Measurements from ENCODE around the gene OR6V1. TPM values are rescaled to one million over a fixed set of nuclear protein-coding genes. Genes with fewer than 3 reads are reported as not detected.
"Not testable (repeated sequence)": the region's sequence is repeated elsewhere in the genome, so short reads cannot be mapped to it uniquely, and the experiment has no call there.

The OR6V1 gene
- total RNA-seq, 1 experiment from 2014 or later: not detected

DNA sequence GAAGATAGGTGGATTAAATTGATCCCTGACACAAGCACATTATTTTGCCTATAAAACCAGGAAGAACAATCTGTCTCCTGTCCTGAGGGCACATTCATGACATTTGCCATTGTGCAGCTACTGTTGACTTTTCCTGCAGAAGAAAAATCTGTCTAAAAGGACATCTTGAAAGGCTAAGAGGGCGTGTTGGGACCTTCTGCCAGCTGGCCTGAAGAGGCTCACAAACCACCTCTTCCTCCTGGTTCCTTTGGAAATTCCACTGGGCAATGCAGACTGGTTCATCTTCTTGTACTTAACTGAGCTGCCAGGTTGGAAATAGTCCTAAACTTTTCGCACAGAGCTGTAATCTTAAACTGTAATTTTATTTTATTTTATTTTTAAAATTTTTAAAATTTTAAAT, 44.0 kb downstream of the OR6V1 start:
- no peak overlapping the region for H3K27ac ChIP-seq (ENCODE audit: low read depth, low read length, poor library complexity, severe bottlenecking)
- no peak for DNase-seq (ENCODE audit: low spot score)
- H3K27me3 ChIP-seq (replicated peaks; ENCODE audit: insufficient read depth, low read depth, low read length, poor library complexity): no peaks in the 10 kb centered on the region
- no peak overlapping the region for H3K4me3 ChIP-seq (ENCODE audit: low read depth, low read length, poor library complexity, severe bottlenecking)
- no TSS peak for BruUV-seq (replicated peaks)
- ChIA-PET POLR2A (ENCODE audit: low non-redundant PET) (no interaction called here), CTCF (no interaction called here)
- H3K36me3 ChIP-seq (ENCODE audit: insufficient read depth, low read length, poor library complexity, severe bottlenecking): no peaks in the 10 kb centered on the region
- no peaks in the 10 kb centered on the region for H3K4me1 ChIP-seq (ENCODE audit: insufficient read depth, low read length, poor library complexity, severe bottlenecking)
- H3K9me3 ChIP-seq (ENCODE audit: low read depth, low read length, poor library complexity, severe bottlenecking): no peaks in the 10 kb centered on the region
- TF ChIP-seq, protein P1, sequence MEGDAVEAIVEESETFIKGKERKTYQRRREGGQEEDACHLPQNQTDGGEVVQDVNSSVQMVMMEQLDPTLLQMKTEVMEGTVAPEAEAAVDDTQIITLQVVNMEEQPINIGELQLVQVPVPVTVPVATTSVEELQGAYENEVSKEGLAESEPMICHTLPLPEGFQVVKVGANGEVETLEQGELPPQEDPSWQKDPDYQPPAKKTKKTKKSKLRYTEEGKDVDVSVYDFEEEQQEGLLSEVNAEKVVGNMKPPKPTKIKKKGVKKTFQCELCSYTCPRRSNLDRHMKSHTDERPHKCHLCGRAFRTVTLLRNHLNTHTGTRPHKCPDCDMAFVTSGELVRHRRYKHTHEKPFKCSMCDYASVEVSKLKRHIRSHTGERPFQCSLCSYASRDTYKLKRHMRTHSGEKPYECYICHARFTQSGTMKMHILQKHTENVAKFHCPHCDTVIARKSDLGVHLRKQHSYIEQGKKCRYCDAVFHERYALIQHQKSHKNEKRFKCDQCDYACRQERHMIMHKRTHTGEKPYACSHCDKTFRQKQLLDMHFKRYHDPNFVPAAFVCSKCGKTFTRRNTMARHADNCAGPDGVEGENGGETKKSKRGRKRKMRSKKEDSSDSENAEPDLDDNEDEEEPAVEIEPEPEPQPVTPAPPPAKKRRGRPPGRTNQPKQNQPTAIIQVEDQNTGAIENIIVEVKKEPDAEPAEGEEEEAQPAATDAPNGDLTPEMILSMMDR (conservative IDR thresholded peaks at IDR 0.05; ENCODE audit: low read depth, low read length): no peak
- no peak for TF ChIP-seq EZH2 (IDR thresholded peaks at IDR 0.05; ENCODE audit: borderline replicate concordance, low read depth, low read length, poor library complexity, severe bottlenecking)
- intact Hi-C loops (cut with micrococcal nuclease; ENCODE audit: unreplicated experiment): no loop called here

DNA sequence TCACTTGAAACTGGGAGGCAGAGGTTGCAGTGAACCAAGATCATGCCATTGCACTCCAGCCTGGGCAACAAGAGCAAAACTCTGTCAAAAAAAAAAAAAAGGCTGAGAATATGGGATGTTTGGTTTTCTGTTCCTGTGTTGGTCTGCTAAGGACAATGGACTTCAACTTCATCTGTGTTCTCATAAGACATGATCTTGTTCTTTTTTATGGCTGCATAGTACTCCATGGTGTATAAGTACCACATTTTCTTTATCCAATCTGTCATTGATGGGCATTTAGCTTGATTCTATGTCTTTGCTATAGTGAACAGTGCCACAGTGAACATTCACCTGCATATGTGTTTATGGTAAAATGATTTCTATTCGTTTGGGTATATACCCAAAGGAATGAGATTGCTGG, 47.4 kb downstream of the OR6V1 start:
- H3K9me3 ChIP-seq (ENCODE audit: low read depth, low read length, poor library complexity, severe bottlenecking); H3K36me3 ChIP-seq (ENCODE audit: insufficient read depth, low read length, poor library complexity, severe bottlenecking); DNase-seq (ENCODE audit: low spot score); H3K4me1 ChIP-seq (ENCODE audit: insufficient read depth, low read length, poor library complexity, severe bottlenecking); CTCF ChIA-PET; POLR2A ChIA-PET (ENCODE audit: low non-redundant PET); H3K4me3 ChIP-seq (ENCODE audit: low read depth, low read length, poor library complexity, severe bottlenecking); intact Hi-C loops (cut with micrococcal nuclease; ENCODE audit: unreplicated experiment); H3K27ac ChIP-seq (ENCODE audit: low read depth, low read length, poor library complexity, severe bottlenecking); BruUV-seq (replicated peaks); H3K27me3 ChIP-seq (replicated peaks; ENCODE audit: insufficient read depth, low read depth, low read length, poor library complexity): not testable (repeated sequence)

Other genes starting within 250 kb of the OR6V1 start
- 0.22 and 0.49 TPM in 2 replicates for gene EPHB6, start 197.3 kb upstream of the OR6V1 start, total RNA-seq (2021)
- not detected in 2 replicates for gene TRPV6, start 166.6 kb upstream of the OR6V1 start, total RNA-seq (2021)
- gene TRPV5, start 118.6 kb upstream of the OR6V1 start, total RNA-seq (2021): not detected in 2 replicates
- not detected in 2 replicates for gene LLCFC1, start 112.9 kb upstream of the OR6V1 start, total RNA-seq (2021)
- not detected in 2 replicates for gene KEL, start 90.0 kb upstream of the OR6V1 start, total RNA-seq (2021)
- not detected in 2 replicates for gene OR9A2, start 25.2 kb upstream of the OR6V1 start, total RNA-seq (2021)
- gene PIP, start 79.7 kb downstream of the OR6V1 start, total RNA-seq (2021): not detected in 2 replicates
- gene TAS2R39, start 131.1 kb downstream of the OR6V1 start, total RNA-seq (2021): not detected in 2 replicates
- gene TAS2R40, start 169.7 kb downstream of the OR6V1 start, total RNA-seq (2021): not detected in 2 replicates
- 43.1 and 50.8 TPM in 2 replicates for gene GSTK1, start 211.1 kb downstream of the OR6V1 start, total RNA-seq (2021)
- not detected in 2 replicates for gene TMEM139, start 232.6 kb downstream of the OR6V1 start, total RNA-seq (2021)
- 57.8 and 76.8 TPM in 2 replicates for gene CASP2, start 236.0 kb downstream of the OR6V1 start, total RNA-seq (2021)

Measured in A673 (cell line).